ENCODE results near the gene USP22. TPM values are rescaled to one million over a fixed set of nuclear protein-coding genes. Genes with fewer than 3 reads are reported as not detected.
A peak's percentile ranks its signal among the peaks of the same experiment; 100 is the strongest.

USP22 gene
- total and polyA plus RNA-seq, 2 donors (not counting 1 experiment from before 2014, with no cell fraction given): 235 TPM

DNA sequence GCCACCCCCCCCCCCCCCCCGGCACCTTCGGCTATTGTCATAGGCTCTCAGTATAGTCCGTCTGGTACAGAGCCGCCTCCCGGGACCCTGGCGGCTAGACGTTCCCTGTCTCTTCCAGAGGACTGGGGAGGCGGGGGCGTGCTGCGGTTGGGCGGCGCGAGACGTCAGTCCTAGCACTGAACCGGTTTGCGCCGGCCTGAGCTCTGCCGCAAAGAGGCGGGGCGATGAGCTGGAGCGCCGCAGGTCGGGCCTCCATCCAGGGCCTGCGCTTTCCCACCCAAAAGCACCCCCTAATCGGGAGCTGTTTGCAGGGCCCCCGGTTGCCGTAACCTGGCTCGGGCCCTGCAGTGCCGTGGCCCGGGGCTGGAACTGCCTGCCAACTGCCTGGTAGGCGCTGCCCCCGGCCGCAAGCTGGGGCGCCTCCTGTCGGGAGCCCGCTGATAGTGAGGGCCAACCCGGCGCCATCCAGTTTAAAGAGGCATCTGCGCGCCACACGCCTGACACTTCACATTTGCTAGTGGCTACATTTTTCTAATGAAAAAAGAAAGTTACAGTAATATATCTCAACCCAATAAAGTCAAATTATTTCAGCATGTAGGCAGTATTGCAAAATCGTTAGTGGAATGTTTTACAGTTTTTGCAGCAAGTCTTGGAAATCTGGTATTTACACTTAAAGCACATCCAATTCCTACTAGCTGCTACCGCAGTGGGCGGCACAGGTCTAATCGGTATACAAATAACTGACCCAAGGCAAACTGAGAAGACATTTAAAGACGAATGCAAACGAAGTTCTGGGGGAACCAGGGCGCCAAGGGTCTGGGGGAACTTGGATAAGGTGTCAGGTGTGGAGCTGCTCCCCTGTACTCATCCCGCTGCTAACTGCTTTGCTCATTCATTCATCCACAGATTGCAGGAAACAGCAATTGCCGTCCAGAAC lies 753 bp upstream of the USP22 start:
- peak overlapping the region; percentile 71 for H3K4me2 ChIP-seq (ENCODE audit: extremely low read depth, insufficient read depth, low read length)
- peak; percentile 98 to 99 for DNase-seq (ENCODE audit: low read depth in 2 of 2)
- peaks cover 4% of the 10 kb centered on the region for H3K4me1 ChIP-seq (ENCODE audit: control insufficient read depth, extremely low read depth, insufficient read depth, low read length)

DNA sequence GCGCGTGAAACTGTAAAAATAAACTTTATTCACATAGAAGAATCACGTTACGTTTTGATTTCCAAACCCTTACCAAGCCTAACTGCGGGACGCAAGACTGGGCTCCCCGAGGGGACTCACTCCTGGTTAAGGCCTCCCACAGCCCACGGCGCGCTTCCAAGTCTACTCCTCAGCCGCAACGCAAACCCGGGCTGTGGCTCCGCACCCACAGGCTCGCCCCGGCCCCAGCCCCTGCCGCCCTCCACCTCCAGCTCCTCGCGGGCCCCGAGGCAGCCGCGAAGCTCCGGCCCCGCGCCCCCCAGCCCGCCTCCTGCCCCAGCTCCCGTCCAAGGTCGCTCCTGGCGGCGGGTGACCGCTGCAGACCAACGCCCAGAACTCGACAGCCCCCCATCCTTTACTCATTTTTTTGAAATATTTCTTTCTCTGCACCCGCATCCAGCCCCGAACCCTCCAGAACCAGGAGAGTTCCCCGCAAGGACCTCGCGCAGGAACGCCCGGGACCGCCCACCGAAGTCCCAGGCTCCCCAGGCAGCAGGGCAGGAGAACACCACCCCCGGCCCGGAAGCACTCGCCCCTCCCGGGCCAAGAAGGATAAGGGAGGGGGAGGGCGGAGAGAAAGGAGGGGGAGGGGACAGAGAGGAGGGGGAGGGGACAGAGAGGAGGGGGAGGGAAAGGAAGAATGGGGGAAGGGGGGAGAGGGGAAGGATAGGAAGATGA lies 912 bp downstream of the USP22 start:
- TF ChIP-seq, protein P1, sequence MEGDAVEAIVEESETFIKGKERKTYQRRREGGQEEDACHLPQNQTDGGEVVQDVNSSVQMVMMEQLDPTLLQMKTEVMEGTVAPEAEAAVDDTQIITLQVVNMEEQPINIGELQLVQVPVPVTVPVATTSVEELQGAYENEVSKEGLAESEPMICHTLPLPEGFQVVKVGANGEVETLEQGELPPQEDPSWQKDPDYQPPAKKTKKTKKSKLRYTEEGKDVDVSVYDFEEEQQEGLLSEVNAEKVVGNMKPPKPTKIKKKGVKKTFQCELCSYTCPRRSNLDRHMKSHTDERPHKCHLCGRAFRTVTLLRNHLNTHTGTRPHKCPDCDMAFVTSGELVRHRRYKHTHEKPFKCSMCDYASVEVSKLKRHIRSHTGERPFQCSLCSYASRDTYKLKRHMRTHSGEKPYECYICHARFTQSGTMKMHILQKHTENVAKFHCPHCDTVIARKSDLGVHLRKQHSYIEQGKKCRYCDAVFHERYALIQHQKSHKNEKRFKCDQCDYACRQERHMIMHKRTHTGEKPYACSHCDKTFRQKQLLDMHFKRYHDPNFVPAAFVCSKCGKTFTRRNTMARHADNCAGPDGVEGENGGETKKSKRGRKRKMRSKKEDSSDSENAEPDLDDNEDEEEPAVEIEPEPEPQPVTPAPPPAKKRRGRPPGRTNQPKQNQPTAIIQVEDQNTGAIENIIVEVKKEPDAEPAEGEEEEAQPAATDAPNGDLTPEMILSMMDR (conservative IDR thresholded peaks at IDR 0.05 in 1 of 2, IDR thresholded peaks at IDR 0.05 in 1 of 2; ENCODE audit: low read depth in 1 of 2, low read length in 2 of 2): no peak
- no peak for TF ChIP-seq EZH2 (IDR thresholded peaks at IDR 0.05; ENCODE audit: low read length, missing control alignments)
- H3K27ac ChIP-seq (ENCODE audit: insufficient read depth, low read length): peak overlapping the region; percentile 98
- H3K9me3 ChIP-seq (ENCODE audit: control insufficient read depth, insufficient read depth, low read depth, low read length): no peaks in the 10 kb centered on the region
- peak; percentile 75 to 83 for DNase-seq (ENCODE audit: low read depth in 2 of 2)
- H4K20me1 ChIP-seq (ENCODE audit: control insufficient read depth, extremely low read depth, insufficient read depth, low read length): peaks cover 4% of the 10 kb centered on the region
- H3K27me3 ChIP-seq (ENCODE audit: control insufficient read depth, insufficient read depth, low read length): no peaks in the 10 kb centered on the region
- peak overlapping the region; percentile 100 for H3K9ac ChIP-seq (ENCODE audit: insufficient read depth, low read length)
- peaks cover 7% of the 10 kb centered on the region for H3K4me1 ChIP-seq (ENCODE audit: control insufficient read depth, extremely low read depth, insufficient read depth, low read length)
- H3K4me2 ChIP-seq (ENCODE audit: extremely low read depth, insufficient read depth, low read length): peak overlapping the region; percentile 81
- H3K4me3 ChIP-seq (replicated peaks in 1 of 4; ENCODE audit: control extremely low read depth in 1 of 4, insufficient read depth in 1 of 4, low read depth in 3 of 4, low read length in 4 of 4): peak overlapping the region; percentile 75 to 88 (median 84)
- peaks cover 57% of the 10 kb centered on the region for H3K79me2 ChIP-seq (ENCODE audit: control insufficient read depth, insufficient read depth, low read length)
- H3K36me3 ChIP-seq (ENCODE audit: control insufficient read depth, insufficient read depth, low read length): peaks cover 1% of the 10 kb centered on the region
- no peak overlapping the region for H2AFZ ChIP-seq (ENCODE audit: low read length)

More for the DNA sequence above, 753 bp upstream of the USP22 start:
- H3K36me3 ChIP-seq (ENCODE audit: control insufficient read depth, insufficient read depth, low read length): no peaks in the 10 kb centered on the region
- H3K79me2 ChIP-seq (ENCODE audit: control insufficient read depth, insufficient read depth, low read length): peaks cover 40% of the 10 kb centered on the region
- peaks cover 4% of the 10 kb centered on the region for H4K20me1 ChIP-seq (ENCODE audit: control insufficient read depth, extremely low read depth, insufficient read depth, low read length)
- H3K9me3 ChIP-seq (ENCODE audit: control insufficient read depth, insufficient read depth, low read depth, low read length): no peaks in the 10 kb centered on the region
- peak overlapping the region; percentile 91 for H3K27ac ChIP-seq (ENCODE audit: insufficient read depth, low read length)
- H3K4me3 ChIP-seq (replicated peaks in 1 of 4; ENCODE audit: control extremely low read depth in 1 of 4, insufficient read depth in 1 of 4, low read depth in 3 of 4, low read length in 4 of 4): peak overlapping the region; percentile 52 to 74 (median 66)
- TF ChIP-seq EZH2 (IDR thresholded peaks at IDR 0.05; ENCODE audit: low read length, missing control alignments): no peak
- TF ChIP-seq, protein P1 (conservative IDR thresholded peaks at IDR 0.05 in 1 of 2, IDR thresholded peaks at IDR 0.05 in 1 of 2; ENCODE audit: low read depth in 1 of 2, low read length in 2 of 2): peak; percentile 75 to 83
- H3K9ac ChIP-seq (ENCODE audit: insufficient read depth, low read length): peak overlapping the region; percentile 91
- no peaks in the 10 kb centered on the region for H3K27me3 ChIP-seq (ENCODE audit: control insufficient read depth, insufficient read depth, low read length)
- peak overlapping the region; percentile 66 for H2AFZ ChIP-seq (ENCODE audit: low read length)
